HL-60 (cell line): Measurements from ENCODE around the gene UGT1A7.
"Not testable (repeated sequence)": the region's sequence is repeated elsewhere in the genome, so short reads cannot be mapped to it uniquely, and the experiment has no call there.

Experiments
- DNase-seq, 2 experiments: peaks; one replicate each; pipeline ENCODE4 v3.0.0-alpha.2; 2010 to 2020; ENCODE audit warnings: low read depth in 1 of 2, low spot score in 1 of 2
- H3K27ac ChIP-seq: fragments of 250-450 bp; sonication (Bioruptor Pico); replicated peaks from 2 replicates; pipeline ENCODE4 v1.5.1; 2020; ENCODE audit warnings: mild to moderate bottlenecking, moderate library complexity
- H3K27me3 ChIP-seq: fragments of 250-450 bp; sonication (Bioruptor Pico); 2 replicates; pipeline ENCODE4 v1.5.1; 2021; ENCODE audit warnings: mild to moderate bottlenecking, moderate library complexity; ENCODE audit not compliant: insufficient read depth, poor library complexity, severe bottlenecking
- H3K4me3 ChIP-seq: replicated peaks from 2 replicates; pipeline ENCODE4 v1.5.1; 2011; ENCODE audit warnings: mild to moderate bottlenecking, control low read depth, low read length; ENCODE audit not compliant: insufficient read depth
- CTCF ChIP-seq: IDR thresholded peaks from one replicate; pipeline ENCODE4 v1.5.1; 2011; ENCODE audit warnings: low read length, control low read depth, inconsistent platforms; ENCODE audit not compliant: insufficient read depth
- GABPA ChIP-seq: IDR thresholded peaks from 2 replicates; pipeline ENCODE4 v1.6.1; 2012; ENCODE audit warnings: low read depth
- POLR2AphosphoS5 ChIP-seq: IDR thresholded peaks from 2 replicates; pipeline ENCODE4 v1.6.1; 2012; ENCODE audit warnings: low read depth
- REST ChIP-seq: IDR thresholded peaks from 2 replicates; pipeline ENCODE4 v1.6.1; 2012; ENCODE audit warnings: low read depth; ENCODE audit not compliant: insufficient replicate concordance
- SPI1 ChIP-seq: IDR thresholded peaks from 2 replicates; pipeline ENCODE4 v1.6.1; 2012; ENCODE audit warnings: low read depth, mild to moderate bottlenecking, borderline replicate concordance

Gene UGT1A7

GRCh38 chr2:233718552-233718951 is 36.9 kb downstream of the UGT1A7 start, which contains the start of gene UGT1A4:
TSS of gene UGT1A4 (plus strand) at chr2:233718736. CDS start at chr2:233718821, 85 bp downstream.
- Histone ChIP-seq H3K27ac (no peak within 1 kb of the TSS), H3K27me3 (no peaks in the 10 kb centered on the region), H3K4me3 (no peak within 1 kb of the TSS)
- TF ChIP-seq GABPA (no peak), SPI1 (no peak), REST (no peak), CTCF (no peak), POLR2AphosphoS5 (no peak)
- DNase-seq = no peak

GRCh38 chr2:233728723-233729301 is 47.1 kb downstream of the UGT1A7 start, which contains the start of gene UGT1A3:
TSS of gene UGT1A3 (plus strand) at chr2:233729042. CDS start at chr2:233729127, 85 bp downstream.
- DNase-seq = no peak
- Histone ChIP-seq H3K27ac (no peak within 1 kb of the TSS), H3K4me3 (no peak within 1 kb of the TSS), H3K27me3 (no peaks in the 10 kb centered on the region)
- TF ChIP-seq POLR2AphosphoS5 (no peak), CTCF (no peak), REST (no peak), GABPA (no peak), SPI1 (no peak)

GRCh38 chr2:233736868-233737653 is 55.4 kb downstream of the UGT1A7 start:
- not testable (repeated sequence) for H3K4me3 ChIP-seq, DNase-seq, H3K27ac ChIP-seq, H3K27me3 ChIP-seq

GRCh38 chr2:233740870-233741269 is 59.2 kb downstream of the UGT1A7 start:
- H3K4me3 ChIP-seq = no peak overlapping the region
- H3K27me3 ChIP-seq = peaks cover 2% of the 10 kb centered on the region
- no peak overlapping the region for H3K27ac ChIP-seq
- TF ChIP-seq SPI1 (no peak), POLR2AphosphoS5 (no peak), CTCF (no peak), GABPA (no peak), REST (no peak)
- DNase-seq = no peak
